ENCODE measurements around the gene CCL28. TPM values are rescaled to one million over a fixed set of nuclear protein-coding genes. Genes with fewer than 3 reads are reported as not detected.

The CCL28 gene
- total and polyA plus RNA-seq, 2 of the 13 experiments (the other 11 are each of a cell fraction or from before 2014, with no cell fraction given) = 0.03 TPM; not detected in 1

DNA sequence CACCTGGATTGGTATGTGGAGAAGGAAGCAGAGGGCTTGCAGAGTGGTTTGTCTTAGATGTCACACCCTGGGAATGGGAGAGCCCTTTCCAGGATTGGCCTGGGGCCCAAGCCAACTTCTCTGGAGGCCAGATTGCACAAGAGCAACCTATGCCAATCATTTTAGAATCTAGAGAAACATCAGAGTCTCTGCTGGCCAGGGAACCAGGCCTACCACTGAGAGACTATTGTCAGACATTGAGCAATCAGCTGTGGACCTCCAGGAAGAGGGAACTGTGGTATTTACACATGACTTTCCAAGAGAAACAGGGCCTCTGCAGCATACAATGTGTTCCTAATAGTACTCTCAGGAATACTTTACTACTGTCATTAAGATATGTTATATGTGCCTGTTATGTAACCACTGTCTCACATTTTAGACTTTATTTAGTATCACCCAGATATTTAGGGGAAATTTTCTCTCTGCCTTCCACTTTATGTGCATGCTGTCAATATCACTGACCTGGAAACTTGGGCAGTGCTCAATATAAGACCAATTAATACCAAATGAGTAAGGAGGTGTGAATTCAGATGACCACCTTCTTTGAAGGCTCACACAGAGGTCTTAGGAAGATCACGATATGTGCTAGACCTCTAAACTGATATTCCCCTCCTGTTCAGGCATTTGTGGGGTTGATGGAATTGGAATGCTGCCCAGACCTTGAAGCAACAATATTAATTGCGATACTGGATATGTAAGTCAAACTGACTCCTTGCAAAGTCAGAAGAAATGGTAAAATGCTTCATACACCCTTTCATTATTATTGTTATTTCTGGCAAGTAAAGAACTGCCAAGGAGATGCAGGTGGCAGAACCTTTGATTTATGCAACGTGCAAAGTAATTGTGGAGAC lies 20.5 kb upstream of the CCL28 start (continued):
- TF ChIP-seq, protein P1, sequence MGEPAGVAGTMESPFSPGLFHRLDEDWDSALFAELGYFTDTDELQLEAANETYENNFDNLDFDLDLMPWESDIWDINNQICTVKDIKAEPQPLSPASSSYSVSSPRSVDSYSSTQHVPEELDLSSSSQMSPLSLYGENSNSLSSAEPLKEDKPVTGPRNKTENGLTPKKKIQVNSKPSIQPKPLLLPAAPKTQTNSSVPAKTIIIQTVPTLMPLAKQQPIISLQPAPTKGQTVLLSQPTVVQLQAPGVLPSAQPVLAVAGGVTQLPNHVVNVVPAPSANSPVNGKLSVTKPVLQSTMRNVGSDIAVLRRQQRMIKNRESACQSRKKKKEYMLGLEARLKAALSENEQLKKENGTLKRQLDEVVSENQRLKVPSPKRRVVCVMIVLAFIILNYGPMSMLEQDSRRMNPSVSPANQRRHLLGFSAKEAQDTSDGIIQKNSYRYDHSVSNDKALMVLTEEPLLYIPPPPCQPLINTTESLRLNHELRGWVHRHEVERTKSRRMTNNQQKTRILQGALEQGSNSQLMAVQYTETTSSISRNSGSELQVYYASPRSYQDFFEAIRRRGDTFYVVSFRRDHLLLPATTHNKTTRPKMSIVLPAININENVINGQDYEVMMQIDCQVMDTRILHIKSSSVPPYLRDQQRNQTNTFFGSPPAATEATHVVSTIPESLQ (CRISPR knock-in tag; conservative IDR thresholded peaks at IDR 0.05) = no peak
- TF ChIP-seq PCBP2 (optimal IDR thresholded peaks at IDR 0.05; ENCODE audit: low read depth, low read length, poor library complexity, severe bottlenecking) (no peak), TRIM24 (CRISPR knock-in tag; IDR thresholded peaks at IDR 0.05) (no peak), ATAD3A (CRISPR knock-in tag; IDR thresholded peaks at IDR 0.05) (no peak), THYN1 (CRISPR knock-in tag; IDR thresholded peaks at IDR 0.05; ENCODE audit: borderline replicate concordance, low read depth) (0 out of 2 replicates have a peak, but pooled peaks have one; percentile 72), STAG1 (CRISPR knock-in tag; IDR thresholded peaks at IDR 0.05) (peak; percentile 23; the same call in 1 of the 2 replicates), CCDC6 (CRISPR knock-in tag; IDR thresholded peaks at IDR 0.05) (0 out of 2 replicates have a peak, but pooled peaks have one; percentile 24), ZIK1 (CRISPR knock-in tag; IDR thresholded peaks at IDR 0.05; ENCODE audit: borderline replicate concordance, low read depth) (0 out of 2 replicates have a peak, but pooled peaks have one; percentile 30), ZNF775 (CRISPR knock-in tag; IDR thresholded peaks at IDR 0.05; ENCODE audit: borderline replicate concordance) (no peak), ZNF496 (CRISPR knock-in tag; IDR thresholded peaks at IDR 0.05; ENCODE audit: insufficient replicate concordance) (no peak), ZBTB21 (CRISPR knock-in tag; IDR thresholded peaks at IDR 0.05) (no peak), ZNF296 (CRISPR knock-in tag; conservative IDR thresholded peaks at IDR 0.05) (no peak), AGO1 (IDR thresholded peaks at IDR 0.05; ENCODE audit: low read depth, low read length, poor library complexity, severe bottlenecking) (no peak), RELA (CRISPR knock-in tag; IDR thresholded peaks at IDR 0.05) (no peak), TBP (CRISPR knock-in tag; IDR thresholded peaks at IDR 0.05) (no peak), ZNF350 (CRISPR knock-in tag; IDR thresholded peaks at IDR 0.05; ENCODE audit: borderline replicate concordance, low read depth) (peak; percentile 85; the same call in 1 of the 2 replicates)
- TF ChIP-seq, protein P2, sequence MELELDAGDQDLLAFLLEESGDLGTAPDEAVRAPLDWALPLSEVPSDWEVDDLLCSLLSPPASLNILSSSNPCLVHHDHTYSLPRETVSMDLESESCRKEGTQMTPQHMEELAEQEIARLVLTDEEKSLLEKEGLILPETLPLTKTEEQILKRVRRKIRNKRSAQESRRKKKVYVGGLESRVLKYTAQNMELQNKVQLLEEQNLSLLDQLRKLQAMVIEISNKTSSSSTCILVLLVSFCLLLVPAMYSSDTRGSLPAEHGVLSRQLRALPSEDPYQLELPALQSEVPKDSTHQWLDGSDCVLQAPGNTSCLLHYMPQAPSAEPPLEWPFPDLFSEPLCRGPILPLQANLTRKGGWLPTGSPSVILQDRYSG (CRISPR knock-in tag; IDR thresholded peaks at IDR 0.05) = no peak
- TF ChIP-seq, protein P3, sequence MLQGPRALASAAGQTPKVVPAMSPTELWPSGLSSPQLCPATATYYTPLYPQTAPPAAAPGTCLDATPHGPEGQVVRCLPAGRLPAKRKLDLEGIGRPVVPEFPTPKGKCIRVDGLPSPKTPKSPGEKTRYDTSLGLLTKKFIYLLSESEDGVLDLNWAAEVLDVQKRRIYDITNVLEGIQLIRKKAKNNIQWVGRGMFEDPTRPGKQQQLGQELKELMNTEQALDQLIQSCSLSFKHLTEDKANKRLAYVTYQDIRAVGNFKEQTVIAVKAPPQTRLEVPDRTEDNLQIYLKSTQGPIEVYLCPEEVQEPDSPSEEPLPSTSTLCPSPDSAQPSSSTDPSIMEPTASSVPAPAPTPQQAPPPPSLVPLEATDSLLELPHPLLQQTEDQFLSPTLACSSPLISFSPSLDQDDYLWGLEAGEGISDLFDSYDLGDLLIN (CRISPR knock-in tag; IDR thresholded peaks at IDR 0.05; ENCODE audit: borderline replicate concordance) = no peak
- TF ChIP-seq, protein P4, sequence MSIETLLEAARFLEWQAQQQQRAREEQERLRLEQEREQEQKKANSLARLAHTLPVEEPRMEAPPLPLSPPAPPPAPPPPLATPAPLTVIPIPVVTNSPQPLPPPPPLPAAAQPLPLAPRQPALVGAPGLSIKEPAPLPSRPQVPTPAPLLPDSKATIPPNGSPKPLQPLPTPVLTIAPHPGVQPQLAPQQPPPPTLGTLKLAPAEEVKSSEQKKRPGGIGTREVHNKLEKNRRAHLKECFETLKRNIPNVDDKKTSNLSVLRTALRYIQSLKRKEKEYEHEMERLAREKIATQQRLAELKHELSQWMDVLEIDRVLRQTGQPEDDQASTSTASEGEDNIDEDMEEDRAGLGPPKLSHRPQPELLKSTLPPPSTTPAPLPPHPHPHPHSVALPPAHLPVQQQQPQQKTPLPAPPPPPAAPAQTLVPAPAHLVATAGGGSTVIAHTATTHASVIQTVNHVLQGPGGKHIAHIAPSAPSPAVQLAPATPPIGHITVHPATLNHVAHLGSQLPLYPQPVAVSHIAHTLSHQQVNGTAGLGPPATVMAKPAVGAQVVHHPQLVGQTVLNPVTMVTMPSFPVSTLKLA (IDR thresholded peaks at IDR 0.05) = no peak

Measured in HepG2 (cell line).